Right lobe of liver (tissue), 6 donors: ENCODE results near the gene SUSD1. TPM values are rescaled to one million over a fixed set of nuclear protein-coding genes. Genes with fewer than 3 reads are reported as not detected.
A peak's percentile ranks its signal among the peaks of the same experiment; 100 is the strongest.

ENCODE experiments used
- ATAC-seq, 4 donors: fragments of 200-7000 bp; cut with Tn5 transposase; one replicate each; pipeline ENCODE4 v1.9.1; 2020; ENCODE audit warnings: mild to moderate bottlenecking in 4 of 4, moderate library complexity in 4 of 4
- DNase-seq, 3 donors: peaks; one replicate each; pipeline ENCODE4 v3.0.0-alpha.2; 2020
- H3K27ac ChIP-seq, 3 donors: fragments of 200-600 bp; one replicate each; pipeline ENCODE4 v1.8.0; 2022
- H3K27me3 ChIP-seq, 2 donors: fragments of 200-600 bp; one replicate each; pipeline ENCODE4 v1.8.0; 2022
- H3K36me3 ChIP-seq, 4 donors: fragments of 200-600 bp; sonication (generic) in 1 of 4; one replicate each; pipeline versions ENCODE4 v1.5.1 to v1.8.0; 2017 to 2022; ENCODE audit warnings: control low read depth in 1 of 4
- H3K4me1 ChIP-seq, 4 donors: fragments of 200-600 bp; sonication (generic) in 1 of 4; one replicate each; pipeline versions ENCODE4 v1.5.1 to v1.8.0; 2017 to 2022; ENCODE audit warnings: control low read depth in 1 of 4
- H3K4me3 ChIP-seq, 3 donors: fragments of 200-600 bp; one replicate each; pipeline ENCODE4 v1.8.0; 2022
- H3K9me3 ChIP-seq, 4 donors: fragments of 200-600 bp; sonication (generic) in 1 of 4; one replicate each; pipeline versions ENCODE4 v1.5.1 to v1.8.0; 2017 to 2022; ENCODE audit warnings: control low read depth in 1 of 4
- POLR2A ChIP-seq: fragments of 450-650 bp; IDR thresholded peaks from one replicate; pipeline ENCODE4 v1.6.1; 2017; ENCODE audit warnings: antibody characterized with exemption, mild to moderate bottlenecking
- whole genome bisulfite sequencing: methylation state at CpG from one replicate; pipeline ENCODE4 v1.1.6; 2018; ENCODE audit warnings: low coverage, low lambda C conversion rate; ENCODE audit not compliant: insufficient coverage; ENCODE audit errors: missing lambda C conversion rate; 5-methylcytosine and 5-hydroxymethylcytosine counted together
- intact Hi-C, 2 donors: fragments of 100-400 bp; cut with DNase I; formaldehyde crosslinking; loops; one replicate each; pipeline versions ENCODE4 v1.11.2 to v1.14.1; 2022
- total RNA-seq, 6 experiments: library from RNA; depleted of rRNA in 2 of 6; stranded (reverse); fragments of >200 nt in 2 of 6; fragmentation: NEBNext Ultra II Directional in 3 of 6; extraction: Animal tissue kit (Norgen Biotek cat#: 25700) in 3 of 6; gene quantifications; one replicate each; pipeline versions ENCODE4 v1.1.0 to v1.2.4, GENCODE V29; 2016 to 2023
- TF ChIP-seq, protein P1 (sequence below), 4 donors: fragments of 200-600 bp in 3 of 4; fragments of 450-650 bp in 1 of 4; IDR thresholded peaks; one replicate each; pipeline versions ENCODE4 v1.5.1 to v1.8.0; 2016 to 2022; ENCODE audit warnings: antibody characterized with exemption in 4 of 4, mild to moderate bottlenecking in 2 of 4
- donor health status: DM: no; HTN: yes; CAD: no.
- donor health status: DM: no; HTN: no; CAD: no.
- donor health status: DM: no; HTN: no; CAD: no.
- donor health status: DM: no; HTN: yes; CAD: no.
- donor health status: DM: no; HTN: yes; CAD: no.

SUSD1 gene
- total RNA-seq, 6 experiments from 2014 or later, result 2.7 to 7.2 (median 3.9) TPM

DNA sequence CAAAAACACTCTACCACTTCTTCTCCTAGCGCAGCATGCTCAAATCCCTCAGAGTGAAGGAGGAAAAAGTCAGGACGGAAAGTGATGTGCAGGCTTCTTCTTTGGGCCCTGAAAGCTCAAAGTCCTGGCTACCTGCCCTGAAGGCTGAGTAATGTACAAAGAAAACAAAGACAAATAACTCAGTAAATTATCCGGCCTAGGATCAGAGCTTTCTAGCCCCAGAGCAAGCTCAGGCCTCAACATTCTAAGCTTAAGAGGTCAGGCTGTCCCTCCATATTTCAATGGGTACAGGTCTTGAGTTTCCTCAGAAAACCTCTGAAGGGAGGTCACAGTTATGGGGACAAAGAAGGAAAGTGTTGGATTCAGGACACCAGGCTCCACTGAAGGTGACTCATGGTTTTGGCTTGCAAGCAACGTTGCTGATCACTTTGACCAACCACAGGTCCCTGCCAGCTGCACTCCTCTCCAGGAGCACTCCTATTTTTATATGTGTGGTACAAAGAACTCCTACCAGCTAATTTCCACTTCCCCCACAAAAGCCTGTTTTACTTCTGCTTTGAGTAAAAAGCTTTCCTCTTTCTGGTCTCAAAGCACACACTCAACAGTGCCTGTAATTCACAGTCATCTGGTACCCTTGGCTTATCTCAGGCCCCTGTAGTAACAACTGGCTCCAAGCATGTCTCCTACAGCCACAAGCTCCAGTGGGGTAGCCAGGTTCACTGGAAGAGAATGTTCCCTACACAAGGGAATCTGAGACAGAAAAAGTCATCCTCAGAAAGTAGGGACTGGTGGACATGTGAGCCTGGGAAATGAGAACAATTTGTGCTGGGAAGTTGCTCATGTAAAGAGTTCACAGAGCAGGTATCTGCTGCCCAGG lies 162.8 kb downstream of the SUSD1 start:
- ATAC-seq, result peak; percentile 92 to 96 (median 94)
- 39% methylated on average over 4 of the region's 4 CpGs for WGBS
- intact Hi-C loops, result no loop called here
- no peaks in the 10 kb centered on the region for H3K36me3 ChIP-seq
- peak overlapping the region; percentile 20 to 61 (median 30) for H3K27ac ChIP-seq
- peak; percentile 61 to 74 (median 63) for DNase-seq
- peak; percentile 33 for TF ChIP-seq POLR2A
- TF ChIP-seq, protein P1, sequence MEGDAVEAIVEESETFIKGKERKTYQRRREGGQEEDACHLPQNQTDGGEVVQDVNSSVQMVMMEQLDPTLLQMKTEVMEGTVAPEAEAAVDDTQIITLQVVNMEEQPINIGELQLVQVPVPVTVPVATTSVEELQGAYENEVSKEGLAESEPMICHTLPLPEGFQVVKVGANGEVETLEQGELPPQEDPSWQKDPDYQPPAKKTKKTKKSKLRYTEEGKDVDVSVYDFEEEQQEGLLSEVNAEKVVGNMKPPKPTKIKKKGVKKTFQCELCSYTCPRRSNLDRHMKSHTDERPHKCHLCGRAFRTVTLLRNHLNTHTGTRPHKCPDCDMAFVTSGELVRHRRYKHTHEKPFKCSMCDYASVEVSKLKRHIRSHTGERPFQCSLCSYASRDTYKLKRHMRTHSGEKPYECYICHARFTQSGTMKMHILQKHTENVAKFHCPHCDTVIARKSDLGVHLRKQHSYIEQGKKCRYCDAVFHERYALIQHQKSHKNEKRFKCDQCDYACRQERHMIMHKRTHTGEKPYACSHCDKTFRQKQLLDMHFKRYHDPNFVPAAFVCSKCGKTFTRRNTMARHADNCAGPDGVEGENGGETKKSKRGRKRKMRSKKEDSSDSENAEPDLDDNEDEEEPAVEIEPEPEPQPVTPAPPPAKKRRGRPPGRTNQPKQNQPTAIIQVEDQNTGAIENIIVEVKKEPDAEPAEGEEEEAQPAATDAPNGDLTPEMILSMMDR (IDR thresholded peaks at IDR 0.05), result no peak
- H3K27me3 ChIP-seq, result no peaks in the 10 kb centered on the region
- H3K4me3 ChIP-seq, result no peak overlapping the region
- peaks cover 0 to 10% (median 0%) of the 10 kb centered on the region in 4 donors for H3K4me1 ChIP-seq
- H3K9me3 ChIP-seq, result no peaks in the 10 kb centered on the region

DNA sequence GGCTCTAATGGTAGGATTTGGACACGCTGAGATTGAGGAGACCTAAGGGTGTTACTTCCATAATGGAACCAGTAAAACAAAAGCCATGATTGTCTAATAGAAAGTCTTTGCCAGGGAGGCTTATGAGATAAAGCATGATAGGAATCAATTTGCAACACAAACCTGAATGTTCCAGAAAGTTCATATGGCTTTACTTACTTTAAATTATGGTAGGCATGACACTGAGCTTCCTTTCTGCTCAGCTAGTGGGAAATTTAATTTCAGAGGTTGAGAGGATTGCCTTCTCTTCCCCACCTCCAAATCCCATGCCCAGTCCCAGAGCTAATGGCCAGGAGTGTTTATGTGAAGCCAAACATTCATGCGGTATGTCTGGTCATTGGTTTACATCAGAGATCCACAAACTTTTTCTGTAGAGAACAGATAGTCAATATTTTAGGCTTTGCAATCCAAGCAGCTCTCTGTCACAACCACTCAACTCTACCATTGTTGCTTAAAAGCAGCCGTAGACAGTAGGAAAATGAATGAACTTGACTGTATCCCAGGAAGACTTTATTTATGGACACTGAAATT lies 164.0 kb downstream of the SUSD1 start:
- Histone ChIP-seq H3K27me3 (no peaks in the 10 kb centered on the region), H3K4me1 (peaks cover 0 to 10% (median 0%) of the 10 kb centered on the region in 4 donors), H3K9me3 (no peaks in the 10 kb centered on the region), H3K27ac (peak overlapping the region in 1 of 3 donors; percentile 61), H3K36me3 (no peaks in the 10 kb centered on the region), H3K4me3 (no peak overlapping the region)
- DNase-seq (no peak), ATAC-seq (no peak)
- WGBS, result 89% methylated on average over 3 of the region's 3 CpGs
- intact Hi-C loops, result no loop called here
- TF ChIP-seq, protein P1 (IDR thresholded peaks at IDR 0.05), result no peak
- TF ChIP-seq POLR2A, result no peak

DNA sequence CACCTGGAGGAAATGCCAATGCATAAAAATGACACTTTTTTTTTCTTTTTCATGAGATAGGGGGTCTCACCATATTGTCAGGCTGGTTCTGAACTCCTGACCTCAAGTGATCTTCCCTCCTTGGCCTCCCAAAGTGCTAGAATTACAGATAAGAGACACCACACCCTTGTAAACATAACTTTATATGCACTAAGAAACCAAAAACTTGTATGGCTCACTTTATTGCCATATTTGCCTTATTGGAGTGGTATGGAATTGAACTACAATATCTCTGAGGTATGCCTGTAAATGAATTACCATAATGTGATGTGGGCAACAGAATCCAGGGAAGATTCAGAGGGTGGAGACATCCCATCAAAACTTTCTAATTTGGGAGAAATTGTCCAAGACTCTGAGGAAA lies 164.6 kb downstream of the SUSD1 start:
- no peak for ATAC-seq
- H3K27ac ChIP-seq, result no peak overlapping the region
- peaks cover 0 to 10% (median 0%) of the 10 kb centered on the region in 4 donors for H3K4me1 ChIP-seq
- TF ChIP-seq, protein P1 (IDR thresholded peaks at IDR 0.05), result no peak
- no peak for TF ChIP-seq POLR2A
- DNase-seq, result no peak
- H3K36me3 ChIP-seq, result no peaks in the 10 kb centered on the region
- intact Hi-C loops, result no loop called here
- no peaks in the 10 kb centered on the region for H3K9me3 ChIP-seq
- H3K4me3 ChIP-seq, result no peak overlapping the region
- H3K27me3 ChIP-seq, result no peaks in the 10 kb centered on the region

DNA sequence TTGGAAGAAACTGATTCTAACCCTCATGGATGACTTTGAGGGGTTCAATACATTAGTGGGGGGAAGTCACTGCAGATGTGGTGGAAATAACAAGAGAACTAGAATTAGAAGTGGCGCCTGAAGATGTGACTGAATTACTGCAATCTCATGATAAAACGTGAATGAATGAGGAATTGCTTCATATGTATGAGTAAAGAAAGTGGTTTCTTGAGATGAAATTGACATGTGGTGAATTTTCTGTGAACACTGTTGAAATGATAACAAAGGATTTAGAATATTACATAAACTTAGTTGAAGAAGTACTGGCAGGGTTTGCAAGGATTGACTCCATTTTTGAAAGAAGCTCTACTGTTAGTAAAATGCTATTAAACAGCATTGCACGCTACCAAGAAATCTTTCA lies 165.4 kb downstream of the SUSD1 start:
- WGBS, result 85% methylated on average over 3 of the region's 3 CpGs
- Histone ChIP-seq H3K9me3 (no peaks in the 10 kb centered on the region), H3K4me3 (no peak overlapping the region), H3K36me3 (no peaks in the 10 kb centered on the region), H3K4me1 (peaks cover 0 to 10% (median 0%) of the 10 kb centered on the region in 4 donors), H3K27ac (no peak overlapping the region), H3K27me3 (no peaks in the 10 kb centered on the region)
- DNase-seq (no peak), ATAC-seq (no peak)
- no peak for TF ChIP-seq POLR2A
- TF ChIP-seq, protein P1 (IDR thresholded peaks at IDR 0.05), result no peak
- intact Hi-C loops, result no loop called here
